ENCODE data around the gene ALG10.
"Not testable (repeated sequence)": the region's sequence is repeated elsewhere in the genome, so short reads cannot be mapped to it uniquely, and the experiment has no call there.

ALG10 gene, protein sequence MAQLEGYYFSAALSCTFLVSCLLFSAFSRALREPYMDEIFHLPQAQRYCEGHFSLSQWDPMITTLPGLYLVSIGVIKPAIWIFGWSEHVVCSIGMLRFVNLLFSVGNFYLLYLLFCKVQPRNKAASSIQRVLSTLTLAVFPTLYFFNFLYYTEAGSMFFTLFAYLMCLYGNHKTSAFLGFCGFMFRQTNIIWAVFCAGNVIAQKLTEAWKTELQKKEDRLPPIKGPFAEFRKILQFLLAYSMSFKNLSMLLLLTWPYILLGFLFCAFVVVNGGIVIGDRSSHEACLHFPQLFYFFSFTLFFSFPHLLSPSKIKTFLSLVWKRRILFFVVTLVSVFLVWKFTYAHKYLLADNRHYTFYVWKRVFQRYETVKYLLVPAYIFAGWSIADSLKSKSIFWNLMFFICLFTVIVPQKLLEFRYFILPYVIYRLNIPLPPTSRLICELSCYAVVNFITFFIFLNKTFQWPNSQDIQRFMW

DNA sequence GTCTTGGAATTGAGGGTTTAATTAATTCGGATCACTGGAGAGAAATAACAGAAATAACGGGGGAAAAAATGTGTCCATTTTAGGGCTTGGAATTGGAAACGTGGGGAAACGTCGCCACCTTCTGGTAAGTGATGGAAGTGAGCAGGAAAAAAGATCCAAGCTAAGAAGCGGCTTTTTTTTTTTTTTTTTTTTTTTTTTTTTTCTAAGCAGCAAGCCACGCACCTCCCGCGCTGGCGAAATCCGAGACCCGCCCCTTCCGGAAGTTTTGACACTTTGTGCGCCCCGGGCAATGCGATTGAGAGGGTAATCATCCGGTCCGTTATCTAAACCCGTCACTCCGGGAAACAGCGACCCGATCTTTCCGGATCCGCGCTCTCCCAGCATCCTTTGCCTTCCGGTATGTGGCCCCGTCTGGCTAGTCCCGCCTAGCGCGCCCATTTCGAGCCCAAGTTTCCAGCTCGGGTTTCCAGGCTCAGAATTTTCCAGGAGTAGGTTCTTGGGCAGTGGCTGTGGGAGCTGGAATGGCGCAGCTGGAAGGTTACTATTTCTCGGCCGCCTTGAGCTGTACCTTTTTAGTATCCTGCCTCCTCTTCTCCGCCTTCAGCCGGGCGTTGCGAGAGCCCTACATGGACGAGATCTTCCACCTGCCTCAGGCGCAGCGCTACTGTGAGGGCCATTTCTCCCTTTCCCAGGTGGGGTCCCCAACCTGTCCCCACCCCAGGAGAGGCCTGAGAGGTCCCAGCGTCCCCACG lies at the start of gene ALG10:
ALG10 (plus strand) TSS at position 418 of the 752 bp plus-strand sequence; CDS start at position 522, 104 bp downstream.
- DNase-seq: peak; percentile 99

DNA sequence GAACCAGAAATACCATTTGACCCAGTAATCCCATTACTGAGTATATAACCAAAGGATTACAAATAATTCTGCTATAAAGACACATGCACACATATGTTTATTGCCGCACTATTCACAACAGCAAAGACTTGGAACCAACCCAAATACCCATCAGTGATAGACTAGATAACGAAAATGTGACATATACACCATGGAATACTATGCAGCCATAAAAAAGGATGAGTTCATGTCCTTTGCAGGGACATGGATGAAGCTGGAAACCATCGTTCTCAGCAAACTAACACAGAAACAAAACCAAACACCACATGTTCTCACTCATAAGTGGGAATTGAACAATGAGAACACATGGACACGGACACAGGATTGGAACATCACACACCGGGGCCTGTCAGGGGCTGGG lies 49.4 kb upstream of the ALG10 start:
- DNase-seq: not testable (repeated sequence)

DNA sequence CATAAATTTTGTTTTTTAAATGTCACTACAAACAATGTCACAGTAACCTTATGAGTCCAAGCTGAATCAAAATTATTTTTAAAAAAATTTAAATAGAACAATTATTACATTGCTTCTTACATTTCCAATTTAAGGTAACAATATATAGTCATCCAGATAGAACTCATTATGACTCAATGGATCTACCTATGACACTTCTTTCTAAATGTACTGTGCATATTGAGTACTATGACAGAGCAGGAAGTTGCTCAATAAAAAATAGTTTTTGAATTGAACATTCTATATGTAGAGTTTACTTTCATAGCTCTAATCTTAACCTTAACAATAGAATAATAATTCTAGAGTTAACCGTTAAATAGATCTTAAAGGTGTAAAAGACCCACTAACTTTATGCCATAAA lies 44.4 kb upstream of the ALG10 start:
- DNase-seq: no peak

DNA sequence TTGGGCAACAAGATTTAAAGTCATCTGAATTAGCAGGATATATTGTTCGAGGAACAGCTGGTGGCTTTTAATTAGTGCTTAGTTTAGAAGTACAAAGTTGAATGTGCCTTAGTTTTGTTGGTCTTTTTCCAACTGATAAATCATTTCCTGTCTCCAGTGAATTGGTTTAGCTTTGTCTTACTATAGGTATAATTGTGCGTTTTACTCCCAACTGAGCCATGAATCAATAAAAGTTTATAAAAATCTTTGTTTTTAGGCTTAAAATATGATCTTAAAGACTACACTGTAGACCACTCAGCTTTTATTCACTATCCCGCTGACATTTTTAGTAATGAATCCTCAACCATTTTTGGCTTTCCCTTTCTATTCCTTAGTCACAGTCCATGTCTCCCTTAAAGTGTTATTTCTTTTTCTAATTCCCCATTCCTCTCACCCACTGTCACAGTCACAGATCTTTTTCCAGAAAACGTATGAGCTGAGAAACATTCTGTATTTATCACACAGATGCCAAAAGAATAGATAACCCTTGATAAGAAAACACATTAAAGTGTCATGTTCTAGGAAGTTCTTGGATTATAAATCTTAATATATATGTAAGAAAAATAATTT lies 34.0 kb upstream of the ALG10 start:
- DNase-seq: no peak

DNA sequence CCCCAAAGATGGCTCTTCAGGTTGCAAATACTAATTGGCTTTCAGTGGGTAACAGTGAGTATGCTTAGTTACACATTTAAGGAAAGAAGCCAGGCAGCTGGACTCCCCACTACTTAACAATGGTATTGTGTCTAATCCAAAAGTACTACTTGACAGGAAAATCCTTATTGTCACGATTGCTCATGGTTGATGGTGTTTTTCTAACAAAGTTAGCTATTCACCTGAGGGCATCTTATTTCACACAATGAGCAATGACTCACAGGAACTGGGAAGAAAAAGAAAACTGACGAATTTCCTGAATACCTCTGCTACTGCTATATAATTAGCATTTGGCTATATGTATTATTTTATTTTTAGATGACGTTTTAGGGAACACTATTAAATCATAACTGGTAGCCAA lies 33.4 kb upstream of the ALG10 start:
- DNase-seq: no peak

DNA sequence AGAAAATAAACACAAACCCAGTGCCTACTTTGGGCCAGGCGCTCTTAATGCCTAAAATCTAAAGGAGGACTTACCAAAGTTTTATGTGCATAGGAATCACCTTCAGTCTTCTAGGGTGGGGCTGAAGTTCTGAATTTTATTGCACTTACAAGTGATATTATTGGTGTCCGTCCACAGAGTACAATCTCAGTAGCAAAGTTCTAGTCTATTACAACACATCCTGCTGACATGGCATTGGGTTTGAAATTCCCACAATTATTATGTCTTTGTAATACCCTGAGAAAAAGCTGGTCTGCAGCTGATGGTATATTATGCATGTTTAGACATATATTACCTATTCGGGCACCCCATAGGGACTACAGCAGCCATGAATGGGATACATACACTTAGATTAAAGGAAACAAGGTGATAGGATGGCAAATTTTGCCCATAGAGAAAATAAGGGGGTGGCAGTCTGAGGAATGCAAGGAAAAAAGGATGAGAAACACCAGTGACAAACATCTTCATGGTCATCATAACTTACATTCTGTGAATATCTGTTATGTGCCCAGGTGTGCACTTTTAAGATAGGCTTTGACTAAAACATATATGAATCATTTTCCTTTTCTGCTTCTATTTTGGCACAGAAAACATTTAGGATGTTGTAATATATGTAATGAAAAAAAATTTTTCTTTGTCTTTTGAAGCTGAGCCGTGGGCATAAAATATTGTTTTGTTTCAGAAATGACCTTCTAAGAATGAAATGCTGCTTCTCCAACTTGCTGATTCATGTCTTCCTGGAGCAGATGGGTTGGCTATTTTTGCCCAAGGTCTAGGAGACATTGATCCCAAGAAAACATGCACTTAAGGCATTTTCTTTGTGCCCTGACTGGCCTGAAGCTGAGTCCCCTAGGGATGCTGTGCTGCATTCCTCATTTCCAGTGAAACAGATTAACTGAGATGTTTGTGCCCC lies 27.2 kb upstream of the ALG10 start:
- DNase-seq: no peak

DNA sequence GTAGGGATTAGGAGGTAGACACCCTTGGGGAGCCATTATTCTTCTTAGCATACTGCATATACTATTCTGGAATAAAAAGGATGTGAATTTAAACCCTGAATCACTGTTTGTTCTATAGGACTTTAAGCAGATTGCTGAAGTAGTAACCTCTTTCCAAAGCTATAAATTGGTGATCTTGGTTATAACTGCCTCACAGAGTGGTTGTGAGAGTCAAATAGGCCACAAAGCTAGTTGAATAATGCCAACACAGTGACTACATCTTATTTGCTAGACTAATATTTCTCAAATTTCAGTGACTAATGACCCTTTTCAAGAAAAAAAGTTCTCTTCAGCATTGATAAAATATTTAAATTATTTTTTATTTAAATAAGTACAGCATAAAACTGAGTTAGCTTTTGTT lies 13.5 kb upstream of the ALG10 start:
- DNase-seq: not testable (repeated sequence)

DNA sequence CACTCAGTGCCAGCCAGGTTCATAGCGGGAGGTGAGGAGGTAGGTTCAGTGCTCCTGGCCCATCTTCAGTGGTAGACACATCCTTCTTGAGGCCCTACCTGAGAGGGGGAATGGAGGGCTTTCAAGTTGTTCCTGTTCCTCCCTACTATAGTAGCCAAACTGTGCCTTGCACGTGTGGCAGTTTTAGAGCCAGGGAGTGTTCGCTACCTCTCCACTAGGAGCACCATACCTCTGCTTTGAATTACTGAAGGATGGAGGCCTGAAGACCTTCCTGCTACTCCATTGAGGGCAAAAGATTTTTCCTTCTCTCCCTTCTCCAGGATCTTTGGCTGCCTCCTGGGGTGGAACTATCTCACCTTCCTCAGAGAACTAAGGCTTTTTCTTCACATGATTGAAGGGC lies 5.9 kb upstream of the ALG10 start:
- DNase-seq: no peak

DNA sequence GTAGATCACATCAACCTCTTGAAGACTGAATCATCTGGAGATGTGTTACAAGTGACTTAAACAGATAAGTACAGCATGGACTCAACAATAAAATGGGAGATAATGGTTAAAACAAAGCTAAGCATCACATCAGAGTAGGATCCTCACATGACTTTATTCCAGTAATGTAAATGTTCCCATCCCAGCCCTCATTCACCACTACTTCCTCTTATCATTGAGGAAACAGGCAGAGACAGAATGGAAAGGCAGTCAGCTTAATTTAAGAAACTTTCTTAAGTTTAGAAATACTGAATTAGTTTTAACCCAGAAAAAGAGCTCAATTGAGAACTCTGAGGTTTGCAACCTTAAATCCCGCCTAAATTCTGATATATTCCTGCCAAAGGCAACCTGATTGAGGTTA lies 1.2 kb upstream of the ALG10 start:
- DNase-seq: peak; percentile 6

DNA sequence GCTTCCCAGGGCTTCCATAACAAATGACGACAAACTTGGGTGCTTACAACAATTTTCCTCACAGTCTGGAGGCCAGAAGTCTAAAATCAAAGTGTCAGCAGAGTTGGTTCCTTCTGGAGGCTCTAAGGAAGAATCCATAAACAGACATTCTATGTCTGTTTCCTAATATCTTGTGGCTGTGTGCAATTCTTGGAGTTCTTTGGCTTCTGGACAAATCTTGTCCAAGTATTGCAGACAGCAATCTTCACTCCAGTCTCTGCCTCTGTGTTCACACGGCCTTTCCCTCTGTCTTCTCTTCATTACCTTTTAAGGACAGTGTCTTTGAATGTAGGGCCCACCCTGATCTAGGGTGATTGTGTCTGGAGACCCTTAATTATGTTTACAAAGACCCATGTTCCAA lies 5.4 kb downstream of the ALG10 start:
- DNase-seq: not testable (repeated sequence)

DNA sequence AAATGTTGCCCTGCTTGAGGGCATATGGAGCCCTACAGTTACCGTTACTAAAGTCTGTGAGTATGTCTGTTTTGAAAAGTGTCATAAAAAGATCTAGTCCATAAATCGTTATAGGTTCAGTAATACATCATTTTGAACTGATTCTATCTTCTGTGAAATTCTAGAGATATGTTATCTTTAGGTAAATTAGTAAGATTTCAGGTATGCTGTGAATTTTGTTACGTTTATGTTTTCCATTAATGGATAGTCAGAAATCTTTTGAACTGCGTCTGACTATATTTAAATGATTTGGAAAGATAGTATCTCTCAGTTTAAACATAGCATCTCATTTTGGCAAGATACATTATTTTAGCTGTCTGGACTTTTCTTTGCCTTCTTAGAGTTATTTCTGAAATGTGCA lies 8.3 kb downstream of the ALG10 start:
- no peak for DNase-seq

DNA sequence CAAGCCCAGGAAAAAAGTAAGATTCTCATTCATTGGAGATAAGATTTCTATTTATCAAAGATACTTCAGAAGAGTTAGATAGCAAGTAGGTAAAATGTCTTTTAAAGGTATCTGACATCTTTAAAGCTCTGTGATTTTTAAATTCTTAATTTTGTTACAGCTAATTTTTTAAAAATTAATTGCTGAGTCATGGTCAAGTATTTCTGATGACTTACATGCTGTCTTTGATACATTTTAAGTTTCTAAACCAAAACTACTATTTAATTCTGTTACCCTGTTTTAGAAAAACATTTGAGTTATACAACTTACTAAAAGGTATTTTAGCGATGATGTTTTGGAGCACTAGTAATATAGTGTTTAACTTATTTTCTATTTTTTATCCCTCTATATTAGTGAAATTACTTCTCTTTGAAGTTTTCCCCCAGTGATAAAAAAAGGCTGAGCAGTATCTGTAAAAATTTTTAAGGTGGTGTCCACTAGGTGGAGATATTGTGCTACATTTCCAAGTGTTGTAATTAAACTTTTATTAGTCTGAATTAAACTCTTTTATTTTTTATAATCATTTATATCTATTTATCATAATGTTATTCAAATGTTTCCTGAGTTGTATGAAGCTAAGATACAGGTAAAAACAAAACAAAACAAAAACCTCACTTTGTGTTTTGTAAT lies 11.5 kb downstream of the ALG10 start:
- peak; percentile 36 for DNase-seq

DNA sequence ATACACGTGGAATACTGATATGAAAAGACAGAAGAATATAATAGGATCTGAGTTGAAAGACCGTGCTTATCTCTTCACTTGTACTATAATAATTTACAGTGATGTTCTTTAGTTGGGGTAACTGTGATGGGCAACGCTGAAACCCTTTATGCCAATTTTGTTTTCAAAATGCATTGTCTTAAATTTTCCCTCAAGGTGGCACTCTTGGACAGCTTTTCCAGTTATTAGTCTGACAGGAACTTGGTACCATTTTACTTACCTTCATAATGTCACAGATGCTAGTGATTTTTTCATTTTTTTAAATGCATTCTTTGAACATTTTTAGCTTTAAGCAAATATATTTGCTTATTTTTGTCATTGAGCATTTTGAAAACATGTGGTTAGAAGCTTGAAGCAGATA lies 16.1 kb downstream of the ALG10 start:
- not testable (repeated sequence) for DNase-seq

DNA sequence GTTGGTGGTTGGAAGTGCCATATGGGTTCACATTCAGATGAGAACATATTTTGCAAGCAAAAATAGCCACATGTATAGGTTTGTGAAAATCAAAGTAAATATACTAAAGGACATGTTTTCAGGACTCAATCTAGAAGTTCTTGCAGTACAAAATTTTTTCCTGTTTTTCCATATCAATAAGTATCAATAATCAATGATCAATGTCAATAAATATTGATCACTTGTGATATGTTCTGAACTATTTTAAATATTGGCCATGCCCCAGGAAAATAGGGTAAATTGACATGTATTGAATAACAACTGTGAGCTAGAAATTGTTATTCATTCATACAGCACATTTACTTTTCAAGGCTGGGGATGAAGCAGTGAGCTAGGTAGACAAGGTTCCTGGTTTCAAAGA lies 24.3 kb downstream of the ALG10 start:
- DNase-seq: no peak

DNA sequence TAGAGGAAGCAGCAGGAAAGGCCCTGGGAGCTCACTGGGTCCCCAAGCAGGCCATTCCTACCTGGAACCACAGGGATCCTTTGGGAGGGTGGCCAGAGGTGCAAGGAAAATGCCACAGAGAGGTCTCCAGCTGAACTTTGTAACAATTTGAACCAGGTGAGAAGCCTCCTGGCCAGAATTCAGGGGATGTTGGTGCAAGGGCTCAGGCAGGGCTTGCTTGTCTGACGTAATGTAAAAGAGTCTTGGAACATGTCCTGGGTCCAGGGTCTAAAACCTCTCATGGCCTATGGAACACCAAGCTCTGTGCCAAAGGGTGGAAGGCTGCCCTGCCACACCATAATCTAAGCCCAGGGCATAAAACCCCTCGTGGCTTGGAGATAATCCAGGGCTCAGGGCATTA lies 25.6 kb downstream of the ALG10 start:
- not testable (repeated sequence) for DNase-seq

DNA sequence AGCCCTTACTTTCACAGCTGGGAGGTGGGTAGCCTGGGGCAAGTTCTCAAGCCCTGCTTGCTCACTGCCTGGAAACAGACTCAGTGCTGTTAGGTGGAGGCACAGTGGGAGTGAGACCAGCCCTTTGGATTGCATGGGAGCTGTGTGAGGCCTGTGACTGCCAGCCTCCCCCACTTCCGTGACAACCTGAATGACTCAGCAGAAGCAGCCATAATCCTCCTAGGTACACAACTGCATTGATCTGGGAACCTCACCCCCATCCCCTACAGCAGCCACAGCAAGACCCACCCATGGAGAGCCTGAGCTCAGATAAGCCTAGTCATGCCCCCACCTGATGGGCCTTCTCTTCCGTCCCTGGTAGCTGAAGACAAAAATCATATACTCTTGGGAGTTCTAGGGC lies 26.4 kb downstream of the ALG10 start:
- DNase-seq: no peak

DNA sequence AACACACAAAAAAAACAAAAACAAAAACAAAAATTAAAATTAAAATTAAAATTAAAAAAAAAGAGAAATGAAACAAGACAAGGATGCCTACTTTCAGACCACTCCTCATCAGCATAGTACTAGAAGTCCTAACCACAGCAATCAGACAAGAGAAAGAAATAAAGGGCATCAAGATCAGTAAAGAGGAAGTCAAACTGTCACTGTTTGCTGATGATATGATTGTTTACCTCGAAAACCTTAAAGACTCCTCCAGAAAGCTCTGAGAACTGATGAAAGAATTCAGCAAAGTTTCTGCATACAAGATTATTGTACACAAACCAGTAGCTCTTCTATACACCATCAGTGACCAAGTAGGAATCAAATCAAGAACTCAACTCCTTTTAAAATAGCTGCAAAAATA lies 29.2 kb downstream of the ALG10 start:
- DNase-seq: no peak

DNA sequence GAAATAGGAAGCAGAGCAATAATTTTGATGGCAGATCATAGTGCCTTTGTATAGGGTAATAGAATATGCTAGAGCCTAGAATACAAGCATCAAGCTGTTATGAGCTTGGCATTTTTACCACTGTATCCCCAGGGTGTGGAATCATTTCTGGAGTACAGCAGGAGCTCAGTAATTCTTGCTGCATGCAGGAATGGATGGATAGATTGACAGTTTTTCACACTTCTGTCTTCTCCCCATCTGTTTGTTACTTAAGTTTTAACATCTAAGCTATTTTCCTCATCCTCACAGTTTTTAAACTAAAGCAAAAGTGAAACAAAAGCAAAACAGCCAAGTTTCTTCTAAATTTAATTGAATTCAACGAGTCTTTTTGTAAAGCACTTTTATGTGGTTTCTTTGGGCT lies 32.6 kb downstream of the ALG10 start:
- DNase-seq: no peak

All from eye (tissue), 1 donor.